Stimulated activated CD8-positive, alpha-beta memory T cell treated with anti-CD3 and anti-CD28 coated beads, Interleukin-12 subunit alpha, Interleukin-12 subunit beta, amount 100 ng/mL, for 1 hour (primary cell): ENCODE data around the gene CTXN3.

Source experiments
- DNase-seq: peaks from one replicate; pipeline ENCODE4 v3.0.0-alpha.2; 2020; ENCODE audit warnings: low read depth

Gene CTXN3

DNA sequence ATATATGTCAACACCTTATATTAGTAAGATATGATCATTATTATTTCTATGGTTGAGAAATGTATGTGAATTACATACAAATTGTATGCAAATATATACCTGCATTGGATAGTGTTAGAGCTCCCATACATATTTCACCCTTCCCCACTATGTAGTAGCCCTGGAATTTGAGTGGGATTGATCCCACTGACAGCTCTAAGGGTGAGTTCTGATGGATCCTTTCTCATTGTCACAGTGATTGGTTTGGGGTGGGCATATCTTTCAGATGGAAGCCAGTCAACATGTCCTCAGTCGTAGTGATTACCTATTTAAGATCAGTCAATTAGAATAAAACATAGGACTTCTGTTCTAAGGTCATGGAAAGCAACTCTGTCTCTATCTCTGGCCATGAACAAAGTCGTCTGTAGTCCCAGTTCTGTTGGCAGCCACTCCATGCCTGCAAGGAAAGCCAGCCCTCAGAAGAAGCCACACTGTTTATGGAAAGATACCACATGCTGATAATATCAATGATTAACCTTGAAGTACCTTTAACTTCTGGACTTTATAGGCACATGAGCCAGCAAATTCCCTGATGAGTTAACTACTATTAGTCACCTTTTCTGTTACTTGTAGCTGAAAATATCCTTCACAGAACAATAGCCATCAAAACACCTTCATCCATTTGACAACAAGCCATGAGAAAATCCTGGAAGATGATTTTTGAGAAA lies 49.2 kb downstream of the CTXN3 start:
- DNase-seq = no peak

DNA sequence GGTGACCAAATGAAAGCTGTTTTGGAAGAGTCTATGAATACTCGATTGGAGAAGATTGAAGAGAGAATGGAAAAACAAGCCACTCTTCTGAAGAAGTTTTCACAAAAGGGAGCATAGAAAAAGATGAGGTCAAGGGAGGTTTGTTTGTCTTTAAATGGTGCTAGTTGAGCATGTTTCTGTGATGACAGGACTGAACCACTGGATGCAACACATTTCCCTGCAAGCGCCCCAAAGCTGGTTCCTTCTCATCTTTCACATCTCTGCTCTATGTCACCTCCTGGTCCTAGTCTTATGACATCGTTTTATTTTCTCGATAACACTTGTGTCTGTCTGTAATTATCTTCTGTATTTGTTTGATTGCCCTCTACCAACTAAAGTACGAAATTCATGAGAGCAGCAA lies 50.5 kb downstream of the CTXN3 start:
- DNase-seq = no peak

DNA sequence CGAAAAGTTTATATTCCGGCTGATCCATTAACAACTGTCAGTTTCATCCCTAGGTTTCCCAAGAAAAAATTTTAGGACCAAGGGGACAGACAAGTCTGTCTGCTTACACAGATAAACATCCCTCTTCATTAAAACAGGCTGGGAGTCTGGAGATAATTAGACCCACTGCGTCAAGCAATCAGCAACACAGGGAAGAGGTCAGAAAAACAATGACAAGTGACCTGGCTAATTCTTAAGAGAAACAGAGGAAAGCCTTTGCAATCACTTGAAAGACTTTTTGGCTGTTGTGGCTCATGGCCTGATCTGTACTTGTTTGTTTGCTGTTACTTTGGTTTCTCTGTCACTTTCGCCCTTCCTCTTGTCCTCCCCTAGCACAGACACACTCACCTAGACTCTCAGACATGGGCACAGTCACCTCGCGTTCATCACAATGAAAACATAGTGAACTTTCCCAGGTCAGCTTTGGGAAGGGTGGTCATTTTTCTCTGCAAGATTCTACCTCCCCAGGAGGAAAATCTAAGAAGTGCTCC lies 51.4 kb downstream of the CTXN3 start:
- DNase-seq = no peak

DNA sequence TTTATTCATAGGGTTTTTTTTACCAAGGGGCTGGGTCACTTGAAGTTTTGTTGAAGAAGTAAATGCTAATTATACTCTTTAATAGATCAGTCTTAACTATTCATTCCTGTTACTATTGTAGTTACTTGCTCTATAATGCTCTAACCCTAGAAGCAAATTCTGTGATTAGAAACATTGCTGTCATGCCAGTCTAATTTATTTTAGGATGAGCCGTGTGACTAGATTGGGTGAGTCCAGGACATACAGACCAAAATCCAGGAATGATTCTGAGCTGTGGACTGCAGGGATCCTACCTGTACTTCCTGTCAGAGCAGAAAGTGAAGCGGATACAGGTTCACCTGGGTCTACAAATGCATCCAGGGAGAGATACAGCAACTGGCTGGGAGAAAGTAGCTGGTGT lies 53.6 kb downstream of the CTXN3 start:
- no peak for DNase-seq

DNA sequence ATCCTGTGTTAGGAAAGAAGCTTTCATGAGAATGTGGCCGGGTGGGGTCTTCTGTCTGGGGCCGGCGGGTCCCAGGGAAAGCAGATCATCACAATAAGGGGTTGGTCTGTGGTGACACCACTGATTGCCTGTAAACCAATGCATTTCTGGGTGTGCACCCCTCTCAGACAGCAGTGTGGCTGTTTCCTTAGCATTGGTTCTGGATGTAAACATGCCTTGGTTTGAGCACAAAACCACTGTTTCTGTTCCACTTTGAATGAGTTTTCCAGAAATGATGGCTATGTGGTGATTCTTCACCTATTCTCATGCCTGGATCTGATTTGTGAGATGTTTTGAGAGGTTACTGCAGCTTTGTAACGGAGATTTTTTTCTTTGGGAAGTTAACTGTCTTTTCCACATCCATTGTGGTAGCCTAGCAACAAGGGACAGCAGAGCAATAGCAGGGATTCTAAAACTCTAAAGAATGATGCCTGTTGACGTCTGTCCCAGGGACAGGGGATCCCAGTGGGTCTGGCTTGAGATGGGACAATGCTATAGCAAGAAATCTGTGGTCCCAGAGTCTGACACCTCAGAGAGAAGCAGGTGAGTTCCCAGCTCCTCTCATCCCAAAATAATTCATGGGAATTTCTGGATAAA lies 54.2 kb downstream of the CTXN3 start, which contains the start of gene CCDC192:
CCDC192 (plus strand) TSS at position 466 of the 636 bp plus-strand sequence; CDS start at position 521, 55 bp downstream.
- DNase-seq = no peak

DNA sequence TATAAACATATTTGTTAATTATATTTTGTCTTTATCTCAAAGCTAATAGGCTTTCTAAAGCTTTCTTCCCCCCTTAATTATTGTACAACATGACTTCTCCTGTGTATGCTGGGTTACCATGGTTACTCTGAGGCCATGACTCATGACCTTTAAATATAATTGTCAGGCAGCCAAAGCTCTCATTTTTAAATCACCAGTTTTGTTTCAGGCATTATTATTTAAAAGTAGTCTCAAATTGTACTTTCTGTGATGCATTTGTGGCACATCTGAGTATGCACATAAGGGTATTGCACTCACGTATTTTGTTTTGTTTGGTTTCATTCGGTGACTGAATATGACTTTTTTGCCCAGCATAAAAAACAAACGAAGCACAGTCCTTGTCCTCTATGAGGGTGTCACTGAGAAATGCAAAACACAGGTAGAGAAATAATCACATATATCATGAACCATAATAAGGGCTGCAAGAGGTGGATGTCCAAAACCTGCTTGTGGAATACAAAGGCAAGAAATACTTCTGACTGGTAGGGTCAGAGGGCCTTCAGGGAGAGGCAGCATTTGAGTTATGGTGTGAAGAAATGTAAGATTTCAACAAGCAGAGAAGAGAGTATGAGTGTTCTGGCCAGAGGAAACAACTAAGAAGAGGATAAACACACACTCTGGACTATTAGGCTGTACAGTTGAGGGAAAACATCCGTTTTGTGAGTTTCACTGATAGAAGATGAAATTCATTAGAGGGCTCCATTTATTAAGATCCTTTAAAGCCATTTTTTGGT lies 56.4 kb downstream of the CTXN3 start:
- DNase-seq = no peak

DNA sequence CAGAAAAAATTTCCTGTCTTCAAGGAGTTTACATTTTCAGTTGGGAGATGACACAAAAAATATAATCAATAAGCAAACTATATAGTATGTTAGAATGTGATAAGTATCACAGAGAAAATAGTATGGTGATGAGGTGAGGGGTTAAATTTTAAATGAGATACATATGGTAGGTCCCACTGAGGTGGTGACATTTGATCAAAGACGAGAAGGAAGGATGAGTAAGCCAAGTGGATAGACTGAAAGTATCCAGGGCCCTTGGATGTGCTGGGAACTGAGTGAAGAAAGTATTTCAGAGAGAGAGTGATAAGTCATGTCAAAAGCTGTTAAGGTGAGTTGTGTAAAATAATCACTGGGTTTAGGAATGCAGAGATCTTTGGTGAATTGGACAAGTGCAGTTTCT lies 57.8 kb downstream of the CTXN3 start:
- no peak for DNase-seq

DNA sequence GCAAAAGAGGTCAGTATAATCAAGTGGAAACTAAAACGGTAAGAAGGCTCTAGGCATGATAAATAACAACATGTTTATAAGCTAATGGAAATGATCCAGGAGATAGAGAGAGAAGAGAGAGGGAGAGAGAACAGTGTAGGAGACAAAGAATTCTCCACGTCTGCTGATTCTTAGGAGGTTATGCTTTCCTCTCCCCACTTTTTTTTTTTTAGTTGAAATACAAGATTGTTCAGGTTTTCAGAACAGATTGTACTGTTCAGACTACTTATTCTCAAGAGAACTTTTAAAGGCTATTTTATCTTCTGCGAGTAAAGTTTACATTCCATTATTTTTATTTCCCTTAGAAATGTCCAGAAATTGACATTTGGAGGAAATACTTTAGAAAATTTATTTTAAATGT lies 58.3 kb downstream of the CTXN3 start:
- DNase-seq = no peak
